Tibial artery (tissue), 4 donors: ENCODE results near the gene RBMS3.

Experiments used
- DNase-seq, 2 donors: peaks; one replicate each; pipeline ENCODE4 v3.0.0-alpha.2; 2019
- H3K27ac ChIP-seq, 2 donors: fragments of 200-600 bp; sonication (generic) in 1 of 2; 1 replicate in 1 of 2; 2 replicates in 1 of 2; pipeline ENCODE4 v1.5.1; 2018 to 2019; ENCODE audit warnings: mild to moderate bottlenecking in 1 of 2
- H3K27me3 ChIP-seq, 2 donors: fragments of 200-600 bp; sonication (generic) in 1 of 2; one replicate each; pipeline versions ENCODE4 v1.5.1 to v1.6.0; 2016 to 2019
- H3K36me3 ChIP-seq, 3 donors: fragments of 200-600 bp; sonication (generic) in 2 of 3; one replicate each; pipeline ENCODE4 v1.5.1; 2016 to 2019; ENCODE audit warnings: mild to moderate bottlenecking in 2 of 3
- H3K4me1 ChIP-seq, 4 donors: fragments of 200-600 bp; sonication (generic) in 2 of 4; 1 replicate in 3 of 4; 2 replicates in 1 of 4; pipeline ENCODE4 v1.5.1; 2016 to 2019
- H3K4me3 ChIP-seq, 2 donors: fragments of 200-600 bp; sonication (generic) in 1 of 2; 1 replicate in 1 of 2; 2 replicates in 1 of 2; pipeline ENCODE4 v1.5.1; 2018 to 2019; ENCODE audit warnings: mild to moderate bottlenecking in 2 of 2
- H3K9me3 ChIP-seq, 3 donors: fragments of 200-600 bp; sonication (generic) in 1 of 3; one replicate each; pipeline ENCODE4 v1.5.1; 2016 to 2019
- intact Hi-C: fragments of 100-400 bp; cut with DNase I; formaldehyde crosslinking; loops from one replicate; pipeline ENCODE4 v1.15.0; 2023; ENCODE audit warnings: low total_unique reads
- TF ChIP-seq, protein P1 (sequence below), 2 experiments: fragments of 200-600 bp in 1 of 2; fragments of 450-650 bp in 1 of 2; IDR thresholded peaks; one replicate each; pipeline ENCODE4 v1.5.1; 2017 to 2019; ENCODE audit warnings: antibody characterized with exemption in 2 of 2, mild to moderate bottlenecking in 1 of 2, moderate library complexity in 1 of 2

RBMS3 gene

DNA sequence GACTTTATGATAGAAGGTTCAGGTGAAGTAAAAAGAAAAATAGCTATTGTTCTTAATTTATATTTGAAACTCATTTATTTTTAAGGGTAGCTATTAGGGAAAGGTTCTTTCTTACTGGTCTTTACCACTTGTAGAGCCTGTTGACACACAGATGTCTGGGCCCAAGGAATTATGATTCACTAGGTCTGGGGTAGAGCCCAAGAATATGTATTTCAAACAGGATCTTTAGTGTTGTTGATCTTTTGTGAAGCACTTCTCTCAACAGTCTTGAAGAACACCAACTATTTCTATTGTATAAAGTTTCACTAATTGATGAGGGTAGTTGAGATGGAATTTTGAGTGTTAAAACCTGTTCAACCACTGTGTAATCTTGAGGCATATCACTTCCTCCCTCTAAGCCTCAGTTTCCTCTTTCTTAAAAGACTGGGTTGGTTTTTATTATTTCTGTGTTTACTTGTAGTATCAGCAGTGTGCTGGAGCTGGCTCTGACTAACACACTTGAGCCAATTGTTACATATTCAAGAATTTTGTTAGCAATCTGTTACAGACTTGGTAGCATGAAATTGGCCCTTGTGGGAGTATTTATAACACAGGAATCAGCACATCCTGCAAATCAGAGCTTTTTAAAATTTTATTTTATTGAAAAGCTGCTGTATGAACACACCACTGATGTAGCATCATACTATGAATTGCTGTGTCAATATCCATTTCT, 155.9 kb downstream of the RBMS3 start:
- H3K27me3 ChIP-seq = no peaks in the 10 kb centered on the region
- TF ChIP-seq, protein P1, sequence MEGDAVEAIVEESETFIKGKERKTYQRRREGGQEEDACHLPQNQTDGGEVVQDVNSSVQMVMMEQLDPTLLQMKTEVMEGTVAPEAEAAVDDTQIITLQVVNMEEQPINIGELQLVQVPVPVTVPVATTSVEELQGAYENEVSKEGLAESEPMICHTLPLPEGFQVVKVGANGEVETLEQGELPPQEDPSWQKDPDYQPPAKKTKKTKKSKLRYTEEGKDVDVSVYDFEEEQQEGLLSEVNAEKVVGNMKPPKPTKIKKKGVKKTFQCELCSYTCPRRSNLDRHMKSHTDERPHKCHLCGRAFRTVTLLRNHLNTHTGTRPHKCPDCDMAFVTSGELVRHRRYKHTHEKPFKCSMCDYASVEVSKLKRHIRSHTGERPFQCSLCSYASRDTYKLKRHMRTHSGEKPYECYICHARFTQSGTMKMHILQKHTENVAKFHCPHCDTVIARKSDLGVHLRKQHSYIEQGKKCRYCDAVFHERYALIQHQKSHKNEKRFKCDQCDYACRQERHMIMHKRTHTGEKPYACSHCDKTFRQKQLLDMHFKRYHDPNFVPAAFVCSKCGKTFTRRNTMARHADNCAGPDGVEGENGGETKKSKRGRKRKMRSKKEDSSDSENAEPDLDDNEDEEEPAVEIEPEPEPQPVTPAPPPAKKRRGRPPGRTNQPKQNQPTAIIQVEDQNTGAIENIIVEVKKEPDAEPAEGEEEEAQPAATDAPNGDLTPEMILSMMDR (IDR thresholded peaks at IDR 0.05) = no peak
- no peak overlapping the region for H3K4me3 ChIP-seq
- H3K36me3 ChIP-seq = peaks cover 0 to 8% (median 0%) of the 10 kb centered on the region in 3 donors
- intact Hi-C loops = no loop called here
- no peaks in the 10 kb centered on the region for H3K9me3 ChIP-seq
- no peak overlapping the region for H3K27ac ChIP-seq
- DNase-seq = no peak
- H3K4me1 ChIP-seq = peaks cover 0 to 37% (median 6%) of the 10 kb centered on the region in 4 donors

DNA sequence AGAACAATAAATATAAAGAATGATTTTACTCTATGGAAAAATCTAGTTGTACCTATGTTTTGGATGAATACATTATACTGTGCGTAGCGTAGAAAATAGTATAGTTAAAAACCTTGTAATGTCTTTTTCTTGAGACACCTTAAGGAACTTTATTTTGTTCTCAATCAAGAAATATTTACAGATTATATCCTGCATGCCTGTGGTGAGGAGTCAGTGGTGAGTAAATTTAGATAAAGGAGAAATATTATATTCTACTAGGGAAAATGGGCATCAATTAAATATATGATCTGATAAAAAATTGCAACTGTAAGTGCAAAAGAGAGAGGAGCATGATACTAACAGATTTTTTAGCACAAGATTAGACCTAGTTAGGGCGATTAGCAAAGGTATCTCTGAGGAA, 157.7 kb downstream of the RBMS3 start:
- intact Hi-C loops = no loop called here
- H3K4me1 ChIP-seq = peaks cover 0 to 22% (median 1%) of the 10 kb centered on the region in 4 donors
- no peaks in the 10 kb centered on the region for H3K27me3 ChIP-seq
- no peak overlapping the region for H3K27ac ChIP-seq
- H3K9me3 ChIP-seq = no peaks in the 10 kb centered on the region
- H3K4me3 ChIP-seq = no peak overlapping the region
- peaks cover 0 to 8% (median 0%) of the 10 kb centered on the region in 3 donors for H3K36me3 ChIP-seq
- DNase-seq = no peak
- TF ChIP-seq, protein P1 (IDR thresholded peaks at IDR 0.05) = no peak

DNA sequence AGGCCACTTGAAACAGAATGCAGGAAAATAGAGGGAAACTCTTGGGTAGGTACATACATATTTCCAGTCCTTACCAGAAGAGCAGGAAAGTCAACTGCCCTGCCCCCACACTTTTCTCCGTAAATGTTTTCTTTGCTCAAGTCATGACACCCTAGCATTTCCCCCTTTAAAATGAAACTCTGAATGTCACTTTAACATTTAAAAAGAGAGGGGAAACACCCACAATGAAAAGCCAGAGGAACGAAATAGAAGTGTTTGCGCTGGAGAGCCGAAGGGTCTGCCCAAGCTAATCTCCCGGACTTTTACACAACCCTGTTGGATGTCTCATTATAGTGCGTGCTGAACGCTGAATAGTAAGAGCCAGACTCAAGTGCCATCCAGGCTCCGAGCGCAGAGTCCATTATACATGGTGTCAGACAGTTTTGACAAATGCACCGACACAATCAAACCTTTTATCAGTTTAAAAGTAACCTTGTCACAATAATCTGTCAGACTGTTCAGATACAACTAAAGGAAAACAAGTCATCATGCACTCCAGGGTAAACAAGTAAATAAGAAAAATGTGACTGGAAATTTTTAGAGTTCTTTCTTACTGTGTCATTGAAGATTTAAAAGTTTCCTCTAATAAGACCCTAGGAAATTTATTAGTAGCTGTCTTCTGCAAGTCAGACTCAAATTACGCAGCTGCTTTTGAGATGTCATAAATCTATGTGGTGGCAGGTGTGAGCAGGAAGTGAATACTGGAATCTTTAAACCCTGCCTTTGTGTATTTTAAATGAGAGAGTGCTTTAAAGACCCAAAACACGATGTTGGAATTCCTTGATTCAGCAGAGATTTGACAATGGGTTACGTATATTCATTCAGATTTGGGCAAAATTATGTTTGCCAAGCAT, 159.8 kb downstream of the RBMS3 start:
- H3K27me3 ChIP-seq = no peaks in the 10 kb centered on the region
- no peak overlapping the region for H3K27ac ChIP-seq
- H3K4me1 ChIP-seq = peaks cover 0 to 22% (median 1%) of the 10 kb centered on the region in 4 donors
- no peaks in the 10 kb centered on the region for H3K9me3 ChIP-seq
- intact Hi-C loops = no loop called here
- no peaks in the 10 kb centered on the region for H3K36me3 ChIP-seq
- TF ChIP-seq, protein P1 (IDR thresholded peaks at IDR 0.05) = no peak
- peak overlapping the region in 1 of 2 donors; percentile 25 for H3K4me3 ChIP-seq
- no peak for DNase-seq

DNA sequence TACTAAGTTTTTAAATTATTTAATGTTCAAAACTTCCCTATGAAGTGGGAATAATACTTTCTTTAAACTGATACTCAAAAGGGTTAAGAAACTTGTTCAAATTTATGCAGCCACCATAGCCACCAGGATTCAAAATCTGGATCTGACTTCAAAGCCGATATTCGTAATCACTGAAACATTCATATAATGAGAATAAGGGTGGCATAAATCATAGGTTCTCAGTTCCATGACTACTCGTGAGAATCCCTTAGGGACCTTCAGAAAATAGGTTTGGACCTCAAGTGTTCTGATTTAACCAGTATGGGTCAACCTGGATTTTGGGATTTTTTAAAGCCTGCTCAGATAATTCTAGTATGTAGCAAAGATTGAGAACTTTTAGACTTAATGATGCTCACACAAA, 160.6 kb downstream of the RBMS3 start:
- no peak for DNase-seq
- Histone ChIP-seq H3K27me3 (no peaks in the 10 kb centered on the region), H3K4me1 (peaks cover 0 to 22% (median 1%) of the 10 kb centered on the region in 4 donors), H3K9me3 (no peaks in the 10 kb centered on the region), H3K36me3 (no peaks in the 10 kb centered on the region), H3K4me3 (no peak overlapping the region), H3K27ac (no peak overlapping the region)
- TF ChIP-seq, protein P1 (IDR thresholded peaks at IDR 0.05) = no peak
- intact Hi-C loops = no loop called here

DNA sequence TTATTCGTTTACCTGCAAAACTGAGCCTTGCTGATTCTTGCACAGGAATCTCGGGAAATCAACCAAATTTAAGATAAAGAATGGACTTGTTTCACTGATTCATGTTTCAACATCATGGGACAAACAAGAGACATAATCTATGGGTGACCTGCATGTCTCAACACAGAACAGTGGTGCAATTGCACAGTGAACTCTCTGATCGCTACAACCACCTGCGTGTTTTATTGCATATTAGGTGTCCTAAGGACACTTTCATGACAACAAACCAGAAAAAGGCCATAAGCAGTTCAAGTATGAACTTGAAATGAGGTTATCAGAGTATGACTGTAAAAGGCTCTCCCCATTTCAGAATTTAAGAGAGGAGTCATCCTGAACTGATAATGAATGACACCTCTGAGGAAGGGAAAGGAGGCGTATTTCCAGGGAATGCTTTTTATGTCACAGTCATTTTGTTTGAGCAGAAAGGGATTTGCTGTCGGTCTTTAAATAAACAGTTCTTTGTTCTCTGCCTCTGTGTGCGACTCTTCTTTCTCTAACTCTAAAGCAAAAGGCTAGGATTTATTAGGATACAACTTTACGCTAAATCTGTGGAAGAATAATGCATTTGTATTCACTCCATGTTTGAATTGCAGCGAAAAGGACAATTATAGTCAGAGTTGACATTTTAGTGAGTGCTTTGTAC, 167.2 kb downstream of the RBMS3 start:
- H3K4me1 ChIP-seq = peaks cover 0 to 6% (median 2%) of the 10 kb centered on the region in 4 donors
- TF ChIP-seq, protein P1 (IDR thresholded peaks at IDR 0.05) = no peak
- no peaks in the 10 kb centered on the region for H3K36me3 ChIP-seq
- no peak overlapping the region for H3K4me3 ChIP-seq
- no peaks in the 10 kb centered on the region for H3K27me3 ChIP-seq
- no peak overlapping the region for H3K27ac ChIP-seq
- intact Hi-C loops = no loop called here
- no peaks in the 10 kb centered on the region for H3K9me3 ChIP-seq
- DNase-seq = no peak
